OCI-LY7 (cell line): Measurements from ENCODE around the gene PSAPL1.

Source experiments
- EZH2phosphoT487 ChIP-seq: fragments of 200-600 bp; sonication (generic); IDR thresholded peaks from 2 replicates; pipeline ENCODE4 v1.6.1; 2018; ENCODE audit warnings: low read depth, borderline replicate concordance, mild to moderate bottlenecking, mixed run types, antibody characterized with exemption, low read length, moderate library complexity, mixed read lengths
- TF ChIP-seq, protein P1 (sequence below): fragments of 200-600 bp; sonication (generic); conservative IDR thresholded peaks from 2 replicates; pipeline ENCODE4 v1.5.1; 2014; ENCODE audit warnings: mild to moderate bottlenecking, antibody characterized with exemption, low read length, moderate library complexity, mixed read lengths

DNA sequence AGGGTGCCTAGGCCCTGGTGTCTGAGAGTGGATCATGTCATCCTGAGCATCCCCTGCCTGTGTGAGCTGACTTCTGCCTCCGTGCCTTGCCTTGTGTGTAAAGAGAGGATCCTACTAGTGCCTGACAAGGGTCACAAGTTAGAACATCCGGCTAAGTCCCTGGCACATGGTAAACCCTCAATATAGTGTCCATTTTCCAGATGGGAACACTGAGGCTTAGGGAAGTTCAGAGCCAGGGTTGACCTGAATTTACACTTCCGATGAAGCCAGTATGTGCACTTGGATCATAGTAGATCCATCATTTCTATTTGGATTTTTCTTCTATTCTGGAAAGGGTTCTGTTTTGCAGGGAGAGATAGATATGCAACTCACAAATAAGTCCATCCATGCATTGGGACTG lies 12.5 kb upstream of the PSAPL1 start:
- TF ChIP-seq, protein P1, sequence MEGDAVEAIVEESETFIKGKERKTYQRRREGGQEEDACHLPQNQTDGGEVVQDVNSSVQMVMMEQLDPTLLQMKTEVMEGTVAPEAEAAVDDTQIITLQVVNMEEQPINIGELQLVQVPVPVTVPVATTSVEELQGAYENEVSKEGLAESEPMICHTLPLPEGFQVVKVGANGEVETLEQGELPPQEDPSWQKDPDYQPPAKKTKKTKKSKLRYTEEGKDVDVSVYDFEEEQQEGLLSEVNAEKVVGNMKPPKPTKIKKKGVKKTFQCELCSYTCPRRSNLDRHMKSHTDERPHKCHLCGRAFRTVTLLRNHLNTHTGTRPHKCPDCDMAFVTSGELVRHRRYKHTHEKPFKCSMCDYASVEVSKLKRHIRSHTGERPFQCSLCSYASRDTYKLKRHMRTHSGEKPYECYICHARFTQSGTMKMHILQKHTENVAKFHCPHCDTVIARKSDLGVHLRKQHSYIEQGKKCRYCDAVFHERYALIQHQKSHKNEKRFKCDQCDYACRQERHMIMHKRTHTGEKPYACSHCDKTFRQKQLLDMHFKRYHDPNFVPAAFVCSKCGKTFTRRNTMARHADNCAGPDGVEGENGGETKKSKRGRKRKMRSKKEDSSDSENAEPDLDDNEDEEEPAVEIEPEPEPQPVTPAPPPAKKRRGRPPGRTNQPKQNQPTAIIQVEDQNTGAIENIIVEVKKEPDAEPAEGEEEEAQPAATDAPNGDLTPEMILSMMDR: no peak
- no peak for TF ChIP-seq EZH2phosphoT487
